ENCODE data around the gene PTPRK.

PTPRK gene

DNA sequence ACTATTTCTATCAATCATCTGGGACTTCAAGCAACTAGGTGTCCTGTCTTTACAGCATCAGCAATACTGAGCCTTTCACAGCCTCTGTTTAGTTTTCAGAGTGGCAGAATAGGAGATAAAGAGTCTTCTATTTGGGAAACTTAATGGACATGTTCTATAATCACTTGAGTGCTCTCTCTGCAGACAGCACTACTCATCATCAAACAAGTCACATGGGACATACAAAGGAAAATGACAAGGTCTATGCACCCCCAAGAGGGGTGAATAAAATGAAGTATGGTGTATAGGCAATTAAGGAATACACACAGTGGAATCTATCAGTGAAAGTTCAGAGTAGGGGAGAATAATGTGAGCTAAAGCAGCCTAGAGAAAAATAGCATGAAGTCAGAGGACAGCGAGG lies 381.7 kb downstream of the PTPRK start:
- TF ChIP-seq, protein P1, sequence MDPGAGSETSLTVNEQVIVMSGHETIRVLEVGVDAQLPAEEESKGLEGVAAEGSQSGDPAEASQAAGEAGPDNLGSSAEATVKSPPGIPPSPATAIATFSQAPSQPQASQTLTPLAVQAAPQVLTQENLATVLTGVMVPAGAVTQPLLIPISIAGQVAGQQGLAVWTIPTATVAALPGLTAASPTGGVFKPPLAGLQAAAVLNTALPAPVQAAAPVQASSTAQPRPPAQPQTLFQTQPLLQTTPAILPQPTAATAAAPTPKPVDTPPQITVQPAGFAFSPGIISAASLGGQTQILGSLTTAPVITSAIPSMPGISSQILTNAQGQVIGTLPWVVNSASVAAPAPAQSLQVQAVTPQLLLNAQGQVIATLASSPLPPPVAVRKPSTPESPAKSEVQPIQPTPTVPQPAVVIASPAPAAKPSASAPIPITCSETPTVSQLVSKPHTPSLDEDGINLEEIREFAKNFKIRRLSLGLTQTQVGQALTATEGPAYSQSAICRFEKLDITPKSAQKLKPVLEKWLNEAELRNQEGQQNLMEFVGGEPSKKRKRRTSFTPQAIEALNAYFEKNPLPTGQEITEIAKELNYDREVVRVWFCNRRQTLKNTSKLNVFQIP (CRISPR knock-in tag; IDR thresholded peaks at IDR 0.05; ENCODE audit: borderline replicate concordance, low read depth) = no peak
- TF ChIP-seq ARNTL (CRISPR knock-in tag; IDR thresholded peaks at IDR 0.05; ENCODE audit: borderline replicate concordance, low read depth) (no peak), BACH2 (CRISPR knock-in tag; IDR thresholded peaks at IDR 0.05; ENCODE audit: borderline replicate concordance) (no peak), OSR1 (CRISPR knock-in tag; IDR thresholded peaks at IDR 0.05) (no peak), ESRRG (CRISPR knock-in tag; IDR thresholded peaks at IDR 0.05) (no peak), TCF4 (CRISPR knock-in tag; IDR thresholded peaks at IDR 0.05; ENCODE audit: borderline replicate concordance) (no peak), GLIS3 (CRISPR knock-in tag; IDR thresholded peaks at IDR 0.05) (no peak), PPARA (CRISPR knock-in tag; IDR thresholded peaks at IDR 0.05; ENCODE audit: borderline replicate concordance) (no peak), TOX (CRISPR knock-in tag; IDR thresholded peaks at IDR 0.05; ENCODE audit: borderline replicate concordance) (no peak), ISL1 (CRISPR knock-in tag; IDR thresholded peaks at IDR 0.05) (no peak), CSDC2 (CRISPR knock-in tag; IDR thresholded peaks at IDR 0.05) (no peak), ZFP3 (CRISPR knock-in tag; IDR thresholded peaks at IDR 0.05) (no peak), ZNF8 (CRISPR knock-in tag; IDR thresholded peaks at IDR 0.05) (no peak), ZNF70 (CRISPR knock-in tag; IDR thresholded peaks at IDR 0.05) (no peak)
- TF ChIP-seq, protein P2, sequence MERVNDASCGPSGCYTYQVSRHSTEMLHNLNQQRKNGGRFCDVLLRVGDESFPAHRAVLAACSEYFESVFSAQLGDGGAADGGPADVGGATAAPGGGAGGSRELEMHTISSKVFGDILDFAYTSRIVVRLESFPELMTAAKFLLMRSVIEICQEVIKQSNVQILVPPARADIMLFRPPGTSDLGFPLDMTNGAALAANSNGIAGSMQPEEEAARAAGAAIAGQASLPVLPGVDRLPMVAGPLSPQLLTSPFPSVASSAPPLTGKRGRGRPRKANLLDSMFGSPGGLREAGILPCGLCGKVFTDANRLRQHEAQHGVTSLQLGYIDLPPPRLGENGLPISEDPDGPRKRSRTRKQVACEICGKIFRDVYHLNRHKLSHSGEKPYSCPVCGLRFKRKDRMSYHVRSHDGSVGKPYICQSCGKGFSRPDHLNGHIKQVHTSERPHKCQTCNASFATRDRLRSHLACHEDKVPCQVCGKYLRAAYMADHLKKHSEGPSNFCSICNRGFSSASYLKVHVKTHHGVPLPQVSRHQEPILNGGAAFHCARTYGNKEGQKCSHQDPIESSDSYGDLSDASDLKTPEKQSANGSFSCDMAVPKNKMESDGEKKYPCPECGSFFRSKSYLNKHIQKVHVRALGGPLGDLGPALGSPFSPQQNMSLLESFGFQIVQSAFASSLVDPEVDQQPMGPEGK (CRISPR knock-in tag; IDR thresholded peaks at IDR 0.05; ENCODE audit: borderline replicate concordance) = no peak
- TF ChIP-seq, protein P3, sequence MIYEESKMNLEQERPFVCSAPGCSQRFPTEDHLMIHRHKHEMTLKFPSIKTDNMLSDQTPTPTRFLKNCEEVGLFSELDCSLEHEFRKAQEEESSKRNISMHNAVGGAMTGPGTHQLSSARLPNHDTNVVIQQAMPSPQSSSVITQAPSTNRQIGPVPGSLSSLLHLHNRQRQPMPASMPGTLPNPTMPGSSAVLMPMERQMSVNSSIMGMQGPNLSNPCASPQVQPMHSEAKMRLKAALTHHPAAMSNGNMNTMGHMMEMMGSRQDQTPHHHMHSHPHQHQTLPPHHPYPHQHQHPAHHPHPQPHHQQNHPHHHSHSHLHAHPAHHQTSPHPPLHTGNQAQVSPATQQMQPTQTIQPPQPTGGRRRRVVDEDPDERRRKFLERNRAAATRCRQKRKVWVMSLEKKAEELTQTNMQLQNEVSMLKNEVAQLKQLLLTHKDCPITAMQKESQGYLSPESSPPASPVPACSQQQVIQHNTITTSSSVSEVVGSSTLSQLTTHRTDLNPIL (CRISPR knock-in tag; IDR thresholded peaks at IDR 0.05; ENCODE audit: low read depth) = no peak
- TF ChIP-seq, protein P4, sequence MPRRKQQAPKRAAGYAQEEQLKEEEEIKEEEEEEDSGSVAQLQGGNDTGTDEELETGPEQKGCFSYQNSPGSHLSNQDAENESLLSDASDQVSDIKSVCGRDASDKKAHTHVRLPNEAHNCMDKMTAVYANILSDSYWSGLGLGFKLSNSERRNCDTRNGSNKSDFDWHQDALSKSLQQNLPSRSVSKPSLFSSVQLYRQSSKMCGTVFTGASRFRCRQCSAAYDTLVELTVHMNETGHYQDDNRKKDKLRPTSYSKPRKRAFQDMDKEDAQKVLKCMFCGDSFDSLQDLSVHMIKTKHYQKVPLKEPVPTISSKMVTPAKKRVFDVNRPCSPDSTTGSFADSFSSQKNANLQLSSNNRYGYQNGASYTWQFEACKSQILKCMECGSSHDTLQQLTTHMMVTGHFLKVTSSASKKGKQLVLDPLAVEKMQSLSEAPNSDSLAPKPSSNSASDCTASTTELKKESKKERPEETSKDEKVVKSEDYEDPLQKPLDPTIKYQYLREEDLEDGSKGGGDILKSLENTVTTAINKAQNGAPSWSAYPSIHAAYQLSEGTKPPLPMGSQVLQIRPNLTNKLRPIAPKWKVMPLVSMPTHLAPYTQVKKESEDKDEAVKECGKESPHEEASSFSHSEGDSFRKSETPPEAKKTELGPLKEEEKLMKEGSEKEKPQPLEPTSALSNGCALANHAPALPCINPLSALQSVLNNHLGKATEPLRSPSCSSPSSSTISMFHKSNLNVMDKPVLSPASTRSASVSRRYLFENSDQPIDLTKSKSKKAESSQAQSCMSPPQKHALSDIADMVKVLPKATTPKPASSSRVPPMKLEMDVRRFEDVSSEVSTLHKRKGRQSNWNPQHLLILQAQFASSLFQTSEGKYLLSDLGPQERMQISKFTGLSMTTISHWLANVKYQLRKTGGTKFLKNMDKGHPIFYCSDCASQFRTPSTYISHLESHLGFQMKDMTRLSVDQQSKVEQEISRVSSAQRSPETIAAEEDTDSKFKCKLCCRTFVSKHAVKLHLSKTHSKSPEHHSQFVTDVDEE (CRISPR knock-in tag; IDR thresholded peaks at IDR 0.05) = no peak
- TF ChIP-seq, protein P5, sequence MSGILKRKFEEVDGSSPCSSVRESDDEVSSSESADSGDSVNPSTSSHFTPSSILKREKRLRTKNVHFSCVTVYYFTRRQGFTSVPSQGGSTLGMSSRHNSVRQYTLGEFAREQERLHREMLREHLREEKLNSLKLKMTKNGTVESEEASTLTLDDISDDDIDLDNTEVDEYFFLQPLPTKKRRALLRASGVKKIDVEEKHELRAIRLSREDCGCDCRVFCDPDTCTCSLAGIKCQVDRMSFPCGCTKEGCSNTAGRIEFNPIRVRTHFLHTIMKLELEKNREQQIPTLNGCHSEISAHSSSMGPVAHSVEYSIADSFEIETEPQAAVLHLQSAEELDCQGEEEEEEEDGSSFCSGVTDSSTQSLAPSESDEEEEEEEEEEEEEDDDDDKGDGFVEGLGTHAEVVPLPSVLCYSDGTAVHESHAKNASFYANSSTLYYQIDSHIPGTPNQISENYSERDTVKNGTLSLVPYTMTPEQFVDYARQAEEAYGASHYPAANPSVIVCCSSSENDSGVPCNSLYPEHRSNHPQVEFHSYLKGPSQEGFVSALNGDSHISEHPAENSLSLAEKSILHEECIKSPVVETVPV (CRISPR knock-in tag; IDR thresholded peaks at IDR 0.05) = no peak
- ATAC-seq = no peak

DNA sequence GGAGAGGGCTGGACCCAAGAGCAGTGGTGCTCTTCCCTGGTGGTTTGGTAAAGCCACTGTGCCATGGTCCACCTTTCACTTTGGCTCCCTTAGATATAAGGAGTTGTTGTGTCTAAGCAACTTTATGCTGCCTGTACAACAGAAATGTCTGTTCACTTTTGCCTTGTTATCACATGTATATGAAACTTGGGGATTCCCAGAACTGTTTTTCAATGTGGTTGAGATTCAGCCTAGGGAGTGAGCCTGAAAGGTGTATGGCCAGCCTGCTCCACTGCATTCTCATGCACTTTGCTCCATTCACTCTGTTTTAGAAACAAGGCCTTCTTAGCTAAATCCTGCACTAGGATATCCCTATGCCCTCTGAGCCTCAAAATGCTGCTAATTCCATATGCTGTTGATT lies 385.1 kb downstream of the PTPRK start:
- no peak for ATAC-seq
- no peak for TF ChIP-seq ZC3H10 (CRISPR knock-in tag; IDR thresholded peaks at IDR 0.05)
- TF ChIP-seq, protein P3 (CRISPR knock-in tag; IDR thresholded peaks at IDR 0.05; ENCODE audit: low read depth) = no peak
- no peak for TF ChIP-seq OSR1 (CRISPR knock-in tag; IDR thresholded peaks at IDR 0.05)
- TF ChIP-seq ZNF565 (CRISPR knock-in tag; conservative IDR thresholded peaks at IDR 0.05; ENCODE audit: low read depth) = no peak
- TF ChIP-seq TOX (CRISPR knock-in tag; IDR thresholded peaks at IDR 0.05; ENCODE audit: borderline replicate concordance) = no peak
- no peak for TF ChIP-seq RARB (CRISPR knock-in tag; IDR thresholded peaks at IDR 0.05)
- no peak for TF ChIP-seq TCF4 (CRISPR knock-in tag; IDR thresholded peaks at IDR 0.05; ENCODE audit: borderline replicate concordance)
- no peak for TF ChIP-seq GLIS3 (CRISPR knock-in tag; IDR thresholded peaks at IDR 0.05)
- TF ChIP-seq ARNTL (CRISPR knock-in tag; IDR thresholded peaks at IDR 0.05; ENCODE audit: borderline replicate concordance, low read depth) = no peak
- no peak for TF ChIP-seq CSDC2 (CRISPR knock-in tag; IDR thresholded peaks at IDR 0.05)
- TF ChIP-seq, protein P2 (CRISPR knock-in tag; IDR thresholded peaks at IDR 0.05; ENCODE audit: borderline replicate concordance) = no peak
- no peak for TF ChIP-seq ESRRG (CRISPR knock-in tag; IDR thresholded peaks at IDR 0.05)
- no peak for TF ChIP-seq ZFP30 (CRISPR knock-in tag; IDR thresholded peaks at IDR 0.05)
- TF ChIP-seq ZNF70 (CRISPR knock-in tag; IDR thresholded peaks at IDR 0.05) = no peak
- TF ChIP-seq, protein P4 (CRISPR knock-in tag; IDR thresholded peaks at IDR 0.05) = no peak

All from SK-N-SH treated with all-trans-retinoic acid at 6 μM for 48 hours (cell line).